ENCODE measurements around the gene LRRC19. TPM values are rescaled to one million over a fixed set of nuclear protein-coding genes. Genes with fewer than 3 reads are reported as not detected.

LRRC19 gene, protein sequence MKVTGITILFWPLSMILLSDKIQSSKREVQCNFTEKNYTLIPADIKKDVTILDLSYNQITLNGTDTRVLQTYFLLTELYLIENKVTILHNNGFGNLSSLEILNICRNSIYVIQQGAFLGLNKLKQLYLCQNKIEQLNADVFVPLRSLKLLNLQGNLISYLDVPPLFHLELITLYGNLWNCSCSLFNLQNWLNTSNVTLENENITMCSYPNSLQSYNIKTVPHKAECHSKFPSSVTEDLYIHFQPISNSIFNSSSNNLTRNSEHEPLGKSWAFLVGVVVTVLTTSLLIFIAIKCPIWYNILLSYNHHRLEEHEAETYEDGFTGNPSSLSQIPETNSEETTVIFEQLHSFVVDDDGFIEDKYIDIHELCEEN
- 0.19 TPM for polyA plus RNA-seq (2012; ENCODE audit: missing spikeins)

DNA sequence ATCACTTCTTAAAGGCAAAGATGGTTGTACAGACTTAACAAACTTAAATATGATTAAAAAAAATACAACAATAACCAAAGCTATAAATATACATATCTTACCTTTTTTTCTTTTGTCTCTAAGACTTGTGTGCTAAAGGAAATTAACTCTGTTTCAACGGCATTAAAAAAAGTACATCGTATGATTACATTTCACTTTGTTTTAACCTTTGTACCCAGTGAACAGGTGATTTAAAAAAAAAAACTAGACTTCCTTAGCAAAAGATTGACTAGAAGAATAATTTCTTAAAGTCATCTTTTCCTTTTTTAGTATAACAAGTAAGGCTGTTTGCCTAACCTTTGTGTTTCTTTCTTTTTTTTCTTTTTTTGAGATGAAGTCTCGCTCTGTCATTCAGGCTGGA is at the start of gene LRRC19:
TSS of gene LRRC19 (minus strand) at position 182 of the 400 bp plus-strand sequence. CDS start 5,978 bp downstream, outside the sequence.
- DNase-seq (ENCODE audit: insufficient read length) (no peak), FAIRE-seq (no peak)
- TF ChIP-seq TAF1 (IDR thresholded peaks at IDR 0.05; ENCODE audit: borderline replicate concordance, low read depth, low read length) (no peak), POLR2AphosphoS5 (IDR thresholded peaks at IDR 0.05; ENCODE audit: low read depth, low read length) (no peak), POLR2A (IDR thresholded peaks at IDR 0.05; ENCODE audit: low read depth, low read length) (no peak)

DNA sequence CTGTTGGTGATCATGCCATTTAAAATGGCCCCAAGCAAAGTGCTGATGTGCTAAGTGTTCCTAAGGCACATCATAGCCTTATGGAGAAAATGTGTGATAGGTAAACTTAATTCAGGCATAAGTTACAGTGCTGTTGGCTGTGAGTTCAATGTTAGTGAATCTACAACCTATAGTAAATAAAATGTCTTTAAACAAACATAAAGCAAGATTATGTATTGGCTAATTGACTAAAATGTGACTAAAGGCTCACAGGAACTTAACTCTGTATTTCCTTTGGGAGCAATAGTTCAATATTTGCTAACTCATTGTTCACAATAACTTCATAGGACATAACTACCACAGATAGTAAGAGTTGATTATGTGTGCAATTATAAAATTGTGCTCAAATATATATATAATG is 49.4 kb upstream of the LRRC19 start:
- FAIRE-seq, result no peak
- no peak for DNase-seq (ENCODE audit: insufficient read length)
- TF ChIP-seq POLR2A (IDR thresholded peaks at IDR 0.05; ENCODE audit: low read depth, low read length) (no peak), POLR2AphosphoS5 (IDR thresholded peaks at IDR 0.05; ENCODE audit: low read depth, low read length) (no peak), TAF1 (IDR thresholded peaks at IDR 0.05; ENCODE audit: borderline replicate concordance, low read depth, low read length) (no peak)

DNA sequence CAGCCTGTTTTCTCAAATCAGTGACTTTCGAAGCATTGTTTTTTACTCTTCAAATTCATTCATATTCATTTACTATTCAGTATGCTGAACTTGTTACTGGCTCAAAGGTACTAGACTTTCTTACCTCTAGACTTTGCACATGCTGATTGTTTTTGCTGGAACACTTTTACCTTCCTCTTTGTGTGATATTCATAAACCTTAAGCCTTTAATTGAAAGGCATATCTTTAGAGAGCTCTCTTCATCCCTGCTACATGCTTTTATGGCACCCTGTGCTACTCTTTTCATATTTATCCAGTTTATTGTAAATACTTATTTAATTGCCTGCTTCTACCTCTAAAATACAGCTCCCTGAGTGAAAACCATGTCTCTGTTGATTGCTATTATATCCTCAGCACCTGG is 48.7 kb upstream of the LRRC19 start:
- TF ChIP-seq TAF1 (IDR thresholded peaks at IDR 0.05; ENCODE audit: borderline replicate concordance, low read depth, low read length) (no peak), POLR2AphosphoS5 (IDR thresholded peaks at IDR 0.05; ENCODE audit: low read depth, low read length) (no peak), POLR2A (IDR thresholded peaks at IDR 0.05; ENCODE audit: low read depth, low read length) (no peak)
- FAIRE-seq, result no peak
- no peak for DNase-seq (ENCODE audit: insufficient read length)

DNA sequence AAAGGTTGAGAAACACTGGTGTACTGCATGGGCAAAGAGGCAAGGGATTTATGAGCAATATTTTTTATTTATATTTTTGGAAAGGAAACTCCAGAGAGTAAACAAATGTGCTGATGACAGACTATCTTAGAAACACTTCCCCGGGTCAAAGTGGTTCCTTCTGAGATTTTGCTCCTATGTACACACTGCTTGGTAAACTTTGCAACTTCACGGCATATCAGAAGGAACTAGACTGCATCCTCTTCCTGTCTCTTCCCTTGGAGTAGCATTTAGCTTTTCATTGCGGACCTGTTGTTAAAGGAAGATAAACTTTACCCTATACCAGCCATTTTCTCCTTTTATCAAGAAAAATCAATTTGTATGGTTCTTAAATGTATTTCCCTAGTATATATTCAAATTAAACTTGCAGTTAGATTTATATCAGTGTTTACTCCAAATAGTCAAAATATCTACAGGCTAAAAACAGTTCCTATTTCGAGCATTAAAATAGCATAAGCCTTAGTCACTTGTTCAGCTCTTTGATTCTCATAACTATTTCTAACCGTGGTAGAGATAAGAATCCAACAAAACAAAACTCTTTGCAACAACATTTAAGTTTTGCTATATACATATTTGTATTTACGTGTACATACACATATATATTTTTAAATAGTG is 48.0 kb upstream of the LRRC19 start:
- DNase-seq (ENCODE audit: insufficient read length), result no peak
- no peak for FAIRE-seq
- TF ChIP-seq POLR2AphosphoS5 (IDR thresholded peaks at IDR 0.05; ENCODE audit: low read depth, low read length) (no peak), POLR2A (IDR thresholded peaks at IDR 0.05; ENCODE audit: low read depth, low read length) (no peak), TAF1 (IDR thresholded peaks at IDR 0.05; ENCODE audit: borderline replicate concordance, low read depth, low read length) (no peak)

DNA sequence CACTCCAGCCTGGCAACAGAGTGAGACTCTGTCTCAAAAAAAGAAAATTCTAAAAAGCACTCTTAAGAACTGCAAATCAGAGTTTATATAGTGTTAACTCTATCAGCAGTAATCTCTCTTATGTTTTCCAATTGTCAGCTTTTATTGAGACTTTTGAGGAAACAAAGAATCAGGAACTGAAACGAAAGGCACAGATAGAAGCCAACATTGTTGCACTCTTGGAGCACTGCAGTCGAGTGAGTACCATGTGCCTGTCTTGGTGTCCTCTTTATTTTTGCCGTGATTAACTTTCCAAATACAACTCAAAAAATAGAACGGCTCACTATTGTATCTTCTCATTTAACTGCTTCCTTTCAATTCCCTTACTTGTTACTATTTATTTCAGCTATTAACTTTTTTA is 41.7 kb upstream of the LRRC19 start:
- no peak for TF ChIP-seq POLR2A (IDR thresholded peaks at IDR 0.05; ENCODE audit: low read depth, low read length)
- no peak for TF ChIP-seq POLR2AphosphoS5 (IDR thresholded peaks at IDR 0.05; ENCODE audit: low read depth, low read length)
- TF ChIP-seq TAF1 (IDR thresholded peaks at IDR 0.05; ENCODE audit: borderline replicate concordance, low read depth, low read length), result no peak
- FAIRE-seq, result no peak
- no peak for DNase-seq (ENCODE audit: insufficient read length)

DNA sequence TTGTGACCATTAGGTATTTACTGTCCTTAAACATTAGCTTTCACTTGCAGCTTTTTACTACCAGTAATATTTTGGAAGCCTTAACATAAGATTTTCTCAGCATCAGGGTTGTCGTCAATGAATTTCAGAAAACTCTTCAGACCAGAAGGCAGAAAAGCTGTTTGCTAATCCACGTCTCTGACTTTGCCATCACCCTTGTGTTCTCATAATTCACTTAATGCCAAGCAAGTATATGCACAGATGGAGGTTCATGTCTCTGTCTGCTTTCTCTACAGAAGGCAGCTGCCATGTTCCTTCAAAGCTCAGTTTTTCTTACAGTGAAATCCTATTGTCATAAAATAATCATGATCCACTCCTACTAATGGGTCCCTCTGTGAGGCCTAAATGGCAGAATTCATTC is 37.7 kb upstream of the LRRC19 start:
- no peak for FAIRE-seq
- TF ChIP-seq POLR2AphosphoS5 (IDR thresholded peaks at IDR 0.05; ENCODE audit: low read depth, low read length), result no peak
- no peak for TF ChIP-seq POLR2A (IDR thresholded peaks at IDR 0.05; ENCODE audit: low read depth, low read length)
- TF ChIP-seq TAF1 (IDR thresholded peaks at IDR 0.05; ENCODE audit: borderline replicate concordance, low read depth, low read length), result no peak

DNA sequence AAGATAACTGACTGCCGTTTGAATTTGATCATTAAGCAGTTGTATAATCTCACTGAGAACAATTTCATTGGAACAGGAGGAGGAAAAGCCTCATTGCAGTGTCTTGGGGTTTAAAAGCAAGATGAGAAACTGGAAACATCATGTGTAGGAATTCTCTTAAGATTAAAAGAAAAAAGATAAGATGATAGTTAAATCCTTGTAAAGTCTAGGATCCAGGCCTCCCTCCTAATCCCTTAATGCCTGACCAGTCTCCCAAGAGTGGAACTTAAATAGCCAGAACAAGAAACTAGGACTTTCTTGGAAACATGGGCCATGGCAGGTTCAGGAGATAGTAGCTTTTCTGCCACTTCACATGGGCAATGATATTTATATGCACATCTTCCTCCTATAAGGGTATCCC is 37.0 kb upstream of the LRRC19 start:
- TF ChIP-seq TAF1 (IDR thresholded peaks at IDR 0.05; ENCODE audit: borderline replicate concordance, low read depth, low read length), result no peak
- no peak for TF ChIP-seq POLR2A (IDR thresholded peaks at IDR 0.05; ENCODE audit: low read depth, low read length)
- TF ChIP-seq POLR2AphosphoS5 (IDR thresholded peaks at IDR 0.05; ENCODE audit: low read depth, low read length), result no peak
- DNase-seq (ENCODE audit: insufficient read length) (no peak), FAIRE-seq (no peak)

More for the DNA sequence above, 37.7 kb upstream of the LRRC19 start:
- DNase-seq (ENCODE audit: insufficient read length), result no peak

DNA sequence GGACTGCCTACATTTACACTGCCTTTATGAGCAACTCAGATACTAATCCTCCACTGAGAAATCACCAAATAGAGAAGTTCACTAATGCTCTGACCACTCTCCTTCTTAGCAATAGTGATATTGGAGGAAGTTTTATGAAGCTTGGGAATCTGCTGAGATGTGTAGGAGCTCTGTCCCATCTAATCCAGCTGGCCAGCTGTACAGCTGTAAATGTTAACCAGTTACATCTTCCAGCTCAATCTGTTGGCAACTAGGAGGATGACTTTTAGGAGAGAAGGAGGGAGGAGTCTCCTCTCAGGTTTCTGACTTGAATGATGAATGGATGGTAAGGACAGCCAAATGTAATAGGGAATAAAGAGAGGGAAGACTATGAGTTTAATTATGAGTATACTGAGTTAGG is 36.3 kb upstream of the LRRC19 start:
- FAIRE-seq (no peak), DNase-seq (ENCODE audit: insufficient read length) (no peak)
- TF ChIP-seq POLR2A (IDR thresholded peaks at IDR 0.05; ENCODE audit: low read depth, low read length), result no peak
- TF ChIP-seq TAF1 (IDR thresholded peaks at IDR 0.05; ENCODE audit: borderline replicate concordance, low read depth, low read length), result no peak
- TF ChIP-seq POLR2AphosphoS5 (IDR thresholded peaks at IDR 0.05; ENCODE audit: low read depth, low read length), result no peak

DNA sequence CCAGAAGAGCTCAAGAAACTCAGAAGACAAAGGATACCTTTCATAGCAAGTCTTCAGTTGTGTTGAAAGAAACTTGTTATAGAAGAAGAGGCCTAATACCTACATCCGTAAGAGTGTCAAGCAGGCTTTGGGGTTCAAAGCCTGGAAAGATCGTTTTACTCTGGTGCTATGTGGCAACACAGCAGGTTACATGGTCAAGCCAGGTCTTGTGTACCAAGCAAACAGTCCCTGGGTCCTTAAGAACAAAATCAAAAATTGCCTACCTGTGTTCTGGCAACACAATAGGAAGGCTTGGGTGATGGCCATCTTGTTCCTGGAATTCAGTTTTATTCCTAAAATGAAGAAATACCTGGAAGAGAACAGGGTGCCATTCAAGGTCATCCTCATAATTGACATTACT is 32.0 kb upstream of the LRRC19 start:
- TF ChIP-seq POLR2A (IDR thresholded peaks at IDR 0.05; ENCODE audit: low read depth, low read length) (no peak), POLR2AphosphoS5 (IDR thresholded peaks at IDR 0.05; ENCODE audit: low read depth, low read length) (no peak), TAF1 (IDR thresholded peaks at IDR 0.05; ENCODE audit: borderline replicate concordance, low read depth, low read length) (no peak)
- FAIRE-seq (no peak), DNase-seq (ENCODE audit: insufficient read length) (no peak)

DNA sequence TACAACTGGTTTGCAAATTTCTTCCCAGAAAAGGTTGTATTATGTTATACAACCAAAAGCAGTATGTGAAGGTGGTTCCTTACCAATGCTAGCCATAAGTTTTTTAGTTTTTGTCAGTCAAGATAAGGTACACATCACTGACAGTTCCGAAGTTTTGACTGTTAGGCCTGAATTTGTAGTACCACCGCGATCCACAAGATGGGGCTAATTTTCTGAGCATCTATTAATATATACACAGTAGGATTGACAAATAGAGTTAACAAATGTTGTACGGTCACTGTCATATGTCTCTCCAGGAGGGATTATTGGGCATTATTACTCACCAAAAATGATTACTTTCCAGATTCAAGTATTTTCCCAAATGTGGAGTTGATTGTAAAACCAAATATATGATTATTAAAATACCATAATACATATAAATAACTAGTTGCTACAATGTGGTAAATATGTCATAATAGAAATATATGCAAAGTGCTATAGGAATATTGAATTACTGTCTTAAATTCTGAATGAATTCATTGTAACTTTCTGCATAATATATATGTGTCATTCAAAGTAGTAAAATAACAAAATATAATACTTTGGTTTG is 28.4 kb upstream of the LRRC19 start:
- FAIRE-seq, result peak; percentile 90
- TF ChIP-seq POLR2A (IDR thresholded peaks at IDR 0.05; ENCODE audit: low read depth, low read length) (no peak), TAF1 (IDR thresholded peaks at IDR 0.05; ENCODE audit: borderline replicate concordance, low read depth, low read length) (no peak), POLR2AphosphoS5 (IDR thresholded peaks at IDR 0.05; ENCODE audit: low read depth, low read length) (no peak)
- DNase-seq (ENCODE audit: insufficient read length), result peak; percentile 19

DNA sequence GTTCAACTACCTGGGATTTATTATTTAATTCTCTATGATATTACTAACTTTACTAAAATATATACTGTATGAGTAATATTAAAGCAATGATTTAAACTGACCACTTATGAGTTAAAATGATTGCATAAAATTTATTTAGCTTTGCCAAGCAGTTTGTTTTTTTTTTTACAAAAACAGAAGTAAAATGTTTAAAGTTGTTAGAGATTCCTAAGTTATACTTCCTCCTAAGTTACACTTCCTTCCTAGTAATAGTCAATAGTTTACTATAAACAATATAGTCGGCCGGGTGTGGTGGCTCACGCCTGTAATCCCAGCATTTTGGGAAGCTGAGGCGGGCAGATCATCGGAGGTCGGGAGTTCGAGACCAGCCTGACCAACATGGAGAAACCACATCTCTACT is 23.7 kb upstream of the LRRC19 start:
- FAIRE-seq (no peak), DNase-seq (ENCODE audit: insufficient read length) (no peak)
- TF ChIP-seq POLR2A (IDR thresholded peaks at IDR 0.05; ENCODE audit: low read depth, low read length), result no peak
- no peak for TF ChIP-seq POLR2AphosphoS5 (IDR thresholded peaks at IDR 0.05; ENCODE audit: low read depth, low read length)
- no peak for TF ChIP-seq TAF1 (IDR thresholded peaks at IDR 0.05; ENCODE audit: borderline replicate concordance, low read depth, low read length)

Measured in GM12892 (cell line).